GM23338 (cell line): ENCODE results near the gene SLC4A9. TPM values are rescaled to one million over a fixed set of nuclear protein-coding genes. Genes with fewer than 3 reads are reported as not detected.

Source experiments
- ATAC-seq: fragments of 200-7000 bp; cut with Tn5 transposase; 3 replicates; pipeline ENCODE4 v1.9.1; 2020
- DNase-seq: peaks from one replicate; pipeline ENCODE4 v3.0.0-alpha.2; 2015; ENCODE audit warnings: low spot score
- H2AFZ ChIP-seq: fragments of 200-600 bp; sonication (generic); 2 replicates; pipeline ENCODE4 v1.8.0; 2016; ENCODE audit warnings: antibody characterized with exemption, mild to moderate bottlenecking, moderate library complexity
- H3F3A ChIP-seq: fragments of 200-600 bp; sonication (generic); replicated peaks from 2 replicates; pipeline ENCODE4 v1.8.0; 2017; ENCODE audit warnings: antibody characterized with exemption, mixed run types, low read depth
- H3K27ac ChIP-seq: fragments of 200-600 bp; sonication (generic); 2 replicates; pipeline ENCODE4 v1.6.1; 2016; ENCODE audit warnings: low read depth
- H3K27me3 ChIP-seq: fragments of 200-600 bp; sonication (generic); 2 replicates; pipeline ENCODE4 v1.8.0; 2016; ENCODE audit warnings: mild to moderate bottlenecking, mixed run types, moderate library complexity; ENCODE audit not compliant: insufficient read depth
- H3K36me3 ChIP-seq: fragments of 200-600 bp; sonication (generic); 2 replicates; pipeline ENCODE4 v1.8.0; 2016; ENCODE audit warnings: mild to moderate bottlenecking; ENCODE audit not compliant: insufficient read depth
- H3K4me1 ChIP-seq: fragments of 200-600 bp; sonication (generic); 2 replicates; pipeline ENCODE4 v1.8.0; 2016; ENCODE audit warnings: mild to moderate bottlenecking, moderate library complexity; ENCODE audit not compliant: insufficient read depth
- H3K4me2 ChIP-seq: fragments of 200-600 bp; sonication (generic); 2 replicates; pipeline ENCODE4 v1.7.1; 2017; ENCODE audit warnings: mixed run types
- H3K4me3 ChIP-seq: fragments of 200-600 bp; sonication (generic); 2 replicates; pipeline ENCODE4 v1.6.1; 2016; ENCODE audit warnings: mixed run types
- H3K79me2 ChIP-seq: fragments of 200-600 bp; sonication (generic); replicated peaks from 2 replicates; pipeline ENCODE4 v1.8.0; 2017; ENCODE audit warnings: mild to moderate bottlenecking; ENCODE audit not compliant: insufficient read depth
- H3K9me2 ChIP-seq: fragments of 200-600 bp; sonication (generic); 2 replicates; pipeline ENCODE4 v1.8.0; 2017; ENCODE audit not compliant: insufficient read depth
- H4K20me1 ChIP-seq: fragments of 200-600 bp; sonication (generic); replicated peaks from 2 replicates; pipeline ENCODE4 v1.8.0; 2017; ENCODE audit warnings: mild to moderate bottlenecking; ENCODE audit not compliant: insufficient read depth
- H3K27ac Mint-ChIP-seq: 2 replicates; pipeline ENCODE4 v1.8.0; 2020; ENCODE audit warnings: inconsistent platforms, mild to moderate bottlenecking, moderate library complexity, mixed read lengths
- H3K27me3 Mint-ChIP-seq: 3 replicates; pipeline ENCODE4 v1.8.0; 2022; ENCODE audit warnings: low read depth, mild to moderate bottlenecking, moderate library complexity, mixed read lengths, inconsistent platforms; ENCODE audit not compliant: insufficient read depth, poor library complexity
- H3K36me3 Mint-ChIP-seq: 3 replicates; pipeline ENCODE4 v1.8.0; 2021; ENCODE audit warnings: low read depth, mild to moderate bottlenecking, inconsistent platforms, moderate library complexity, mixed read lengths
- H3K4me1 Mint-ChIP-seq: 3 replicates; pipeline ENCODE4 v1.8.0; 2020; ENCODE audit warnings: mild to moderate bottlenecking, inconsistent platforms, mixed read lengths
- H3K4me3 Mint-ChIP-seq: 3 replicates; pipeline ENCODE4 v1.8.0; 2021; ENCODE audit warnings: moderate library complexity, mild to moderate bottlenecking, inconsistent platforms, mixed read lengths
- H3K9me3 Mint-ChIP-seq: 3 replicates; pipeline ENCODE4 v1.8.0; 2020; ENCODE audit warnings: moderate library complexity, mild to moderate bottlenecking, inconsistent platforms, mixed read lengths
- CREB1 ChIP-seq: fragments of 250-450 bp; sonication (Bioruptor Pico); IDR thresholded peaks from 2 replicates; pipeline ENCODE4 v1.5.0; 2020; ENCODE audit warnings: low read depth, mild to moderate bottlenecking, moderate library complexity
- CTCF ChIP-seq, 2 experiments: fragments of 200-600 bp in 1 of 2; sonication (generic) in 1 of 2; conservative IDR thresholded peaks; 2 replicates each; pipeline versions ENCODE4 v1.5.1 to v1.6.1; 2016 to 2017; ENCODE audit warnings: antibody characterized with exemption in 2 of 2, low read depth in 2 of 2, mild to moderate bottlenecking in 2 of 2, moderate library complexity in 1 of 2
- ETS1 ChIP-seq: IDR thresholded peaks from 2 replicates; pipeline ENCODE4 v1.6.1; 2016; ENCODE audit warnings: antibody characterized with exemption
- EZH2 ChIP-seq: fragments of 200-600 bp; sonication (generic); IDR thresholded peaks from one replicate; pipeline ENCODE4 v1.8.0; 2017; ENCODE audit warnings: antibody characterized with exemption, mild to moderate bottlenecking, low read depth; ENCODE audit not compliant: unreplicated experiment
- JUNB ChIP-seq: IDR thresholded peaks from one replicate; pipeline ENCODE4 v1.6.1; 2016; ENCODE audit warnings: antibody characterized with exemption; ENCODE audit not compliant: unreplicated experiment
- NANOG ChIP-seq: IDR thresholded peaks from 2 replicates; pipeline ENCODE4 v1.6.1; 2016; ENCODE audit warnings: antibody characterized with exemption, borderline replicate concordance
- REST ChIP-seq: IDR thresholded peaks from one replicate; pipeline ENCODE4 v1.6.1; 2018; ENCODE audit warnings: antibody characterized with exemption; ENCODE audit not compliant: unreplicated experiment
- ZNF462 ChIP-seq: fragments of 250-450 bp; sonication (Bioruptor Pico); IDR thresholded peaks from 2 replicates; pipeline ENCODE4 v1.5.0; 2020; ENCODE audit warnings: mild to moderate bottlenecking, moderate library complexity
- polyA plus RNA-seq: library from polyadenylated mRNA; unstranded; fragments of >200 nt; fragmentation: Nextera tagmentation; extraction: Ambion mirVana; gene quantifications from 2 replicates; pipeline ENCODE4 v1.2.1, GENCODE V29; 2016
- total RNA-seq: library from RNA; depleted of rRNA; stranded (reverse); fragments of >200 nt; shearing (Covaris generic); gene quantifications from 2 replicates; pipeline ENCODE4 v1.2.3, GENCODE V29; 2014

The SLC4A9 gene
- total and polyA plus RNA-seq, 2 experiments from 2014 or later: 0.08 TPM; not detected in 1

GRCh38 chr5:140363631-140364471 is 3.9 kb downstream of the SLC4A9 start:
- no peak overlapping the region for H3K27ac Mint-ChIP-seq
- H3K4me2 ChIP-seq: peak overlapping the region; percentile 84
- no peaks in the 10 kb centered on the region for H3K36me3 ChIP-seq
- peaks cover 11% of the 10 kb centered on the region; the same call in 1 of the 2 replicates for H3K27me3 ChIP-seq
- H3K79me2 ChIP-seq: no peaks in the 10 kb centered on the region
- no peak for ATAC-seq
- H3F3A ChIP-seq: no peaks in the 10 kb centered on the region
- H3K4me3 ChIP-seq: peak overlapping the region; percentile 64
- no peaks in the 10 kb centered on the region for H3K36me3 Mint-ChIP-seq
- no peaks in the 10 kb centered on the region for H3K9me3 Mint-ChIP-seq
- H3K9me2 ChIP-seq: 0 out of 2 replicates have a peak, but pooled peaks cover 2% of the 10 kb centered on the region
- peaks cover 17% of the 10 kb centered on the region for H3K27me3 Mint-ChIP-seq
- H3K4me1 Mint-ChIP-seq: peaks cover 2% of the 10 kb centered on the region; the same call in 2 of the 3 replicates
- H4K20me1 ChIP-seq: no peaks in the 10 kb centered on the region
- H2AFZ ChIP-seq: peak overlapping the region; percentile 100
- no peak overlapping the region for H3K27ac ChIP-seq
- no peak for DNase-seq
- no peaks in the 10 kb centered on the region for H3K4me1 ChIP-seq
- TF ChIP-seq REST (no peak), CREB1 (CRISPR knock-in tag) (no peak), NANOG (no peak), CTCF (conservative IDR thresholded peaks at IDR 0.05; ENCODE audit: low read depth in 2 of 2) (no peak), ETS1 (no peak), JUNB (no peak), EZH2 (no peak), ZNF462 (CRISPR knock-in tag) (no peak)
- H3K4me3 Mint-ChIP-seq: peak overlapping the region; percentile 79
